GM21717 (cell line): Measurements from ENCODE around the gene NUDC.
"Not testable (repeated sequence)": the region's sequence is repeated elsewhere in the genome, so short reads cannot be mapped to it uniquely, and the experiment has no call there.

Experiments
- ATAC-seq: cut with Tn5 transposase; IDR thresholded peaks from one replicate; pipeline ENCODE4 v1.9.1; 2021; ENCODE audit warnings: mild to moderate bottlenecking, moderate library complexity; ENCODE audit not compliant: unreplicated experiment

Gene NUDC

GRCh38 chr1:26986658-26987057, 65.1 kb downstream of the NUDC start:
- no peak for ATAC-seq

- not testable (repeated sequence) for ATAC-seq
Measured at GRCh38 chr1:26989403-26990109, 68.0 kb downstream of the NUDC start.

GRCh38 chr1:26991310-26992116, 70.0 kb downstream of the NUDC start:
- no peak for ATAC-seq

GRCh38 chr1:26993237-26994019, 71.9 kb downstream of the NUDC start, which contains the start of gene TRNP1:
Gene TRNP1, plus strand, starts transcription at chr1:26993692. Its CDS starts 95 bp downstream, at chr1:26993787.
- no peak for ATAC-seq

GRCh38 chr1:26994020-26994786, 72.7 kb downstream of the NUDC start:
- ATAC-seq: no peak

GRCh38 chr1:26994787-26995517, 73.4 kb downstream of the NUDC start:
- ATAC-seq: no peak

GRCh38 chr1:26996024-26996423, 74.5 kb downstream of the NUDC start:
- no peak for ATAC-seq
